B cell (primary cell): ENCODE measurements around the gene CFAP77. TPM values are rescaled to one million over a fixed set of nuclear protein-coding genes. Genes with fewer than 3 reads are reported as not detected.

Experiments
- ATAC-seq: fragments of 200-7000 bp; cut with Tn5 transposase; one replicate; pipeline ENCODE4 v1.10.0; 2021; ENCODE audit warnings: low read depth, mild to moderate bottlenecking, moderate number of reproducible peaks, moderate library complexity
- CTCF ChIA-PET: fragments of 350-600 bp; sonication (Branson Sonifier 250); formaldehyde crosslinking; loops from one replicate; lab custom pipeline; 2021; ENCODE audit warnings: antibody characterized with exemption, inconsistent platforms; lab: Charles Lee
- POLR2A ChIA-PET: fragments of 350-600 bp; sonication (Branson Sonifier 250); formaldehyde crosslinking; loops from one replicate; lab custom pipeline; 2021; ENCODE audit warnings: antibody characterized with exemption; lab: Charles Lee
- DNase-seq: peaks from one replicate; pipeline ENCODE4 v3.0.0; 2013
- H2AFZ ChIP-seq: 2 replicates; pipeline ENCODE4 v1.6.1; 2012; ENCODE audit warnings: mild to moderate bottlenecking, low read depth, low read length; ENCODE audit not compliant: insufficient read depth, poor library complexity, severe bottlenecking
- H3K27ac ChIP-seq, 2 donors: 1 replicate in 1 of 2; 2 replicates in 1 of 2; pipeline ENCODE4 v1.5.1; 2012 to 2013; ENCODE audit warnings: low read length in 2 of 2, mild to moderate bottlenecking in 2 of 2, moderate library complexity in 1 of 2
- H3K27me3 ChIP-seq, 4 experiments: fragments of 200-600 bp in 1 of 4; sonication (generic) in 1 of 4; replicated peaks in 1 of 4; 1 replicate in 2 of 4; 2 replicates in 2 of 4; pipeline versions ENCODE4 v1.6.1 to v1.7.0; 2013 to 2016; ENCODE audit warnings: low read length in 3 of 4, mild to moderate bottlenecking in 2 of 4, mixed read lengths in 1 of 4, moderate library complexity in 1 of 4; ENCODE audit not compliant: insufficient read depth in 4 of 4, control insufficient read depth in 3 of 4; ENCODE audit errors: control extremely low read depth in 1 of 4
- H3K36me3 ChIP-seq, 2 experiments: replicated peaks in 1 of 2; 1 replicate in 1 of 2; 2 replicates in 1 of 2; pipeline versions ENCODE4 v1.6.1 to v1.7.1; 2013; ENCODE audit warnings: low read length in 1 of 2; ENCODE audit not compliant: insufficient read depth in 2 of 2, control insufficient read depth in 1 of 2; ENCODE audit errors: control extremely low read depth in 1 of 2, extremely low read depth in 1 of 2
- H3K4me1 ChIP-seq, 2 donors: fragments of 200-600 bp in 1 of 2; sonication (generic) in 1 of 2; 1 replicate in 1 of 2; 2 replicates in 1 of 2; pipeline versions ENCODE4 v1.5.1 to v1.6.1; 2013 to 2017; ENCODE audit warnings: low read length in 2 of 2; ENCODE audit not compliant: control insufficient read depth in 2 of 2, insufficient read depth in 2 of 2
- H3K4me2 ChIP-seq: replicated peaks from 2 replicates; pipeline ENCODE3; 2012; ENCODE audit warnings: mild to moderate bottlenecking, low read depth, low read length; ENCODE audit not compliant: poor library complexity, severe bottlenecking
- H3K4me3 ChIP-seq, 5 experiments: fragments of 200-600 bp in 1 of 5; sonication (generic) in 1 of 5; 1 replicate in 3 of 5; 2 replicates in 2 of 5; pipeline versions ENCODE4 v1.5.1 to v1.7.0; 2011 to 2016; ENCODE audit warnings: low read length in 4 of 5, mild to moderate bottlenecking in 4 of 5, low read depth in 2 of 5, control low read depth in 1 of 5, moderate library complexity in 1 of 5; ENCODE audit not compliant: insufficient read depth in 1 of 5; ENCODE audit errors: control extremely low read depth in 1 of 5, extremely low read depth in 1 of 5
- H3K79me2 ChIP-seq: fragments of 200-600 bp; sonication (generic); one replicate; pipeline ENCODE4 v1.6.0; 2016; ENCODE audit warnings: low read length; ENCODE audit not compliant: control insufficient read depth, insufficient read depth
- H3K9ac ChIP-seq: fragments of 200-600 bp; sonication (generic); 2 replicates; pipeline ENCODE4 v1.6.1; 2017; ENCODE audit warnings: mild to moderate bottlenecking, low read length, moderate library complexity
- H3K9me3 ChIP-seq, 3 donors: one replicate each; pipeline versions ENCODE4 v1.6.1 to v1.7.1; 2013; ENCODE audit warnings: low read length in 2 of 3; ENCODE audit not compliant: control insufficient read depth in 2 of 3, insufficient read depth in 1 of 3; ENCODE audit errors: control extremely low read depth in 1 of 3
- H4K20me1 ChIP-seq: 2 replicates; pipeline ENCODE4 v1.6.0; 2012; ENCODE audit warnings: mild to moderate bottlenecking, low read length; ENCODE audit not compliant: insufficient read depth, control insufficient read depth, poor library complexity, severe bottlenecking
- H3K27ac Mint-ChIP-seq: one replicate; pipeline ENCODE4 v1.8.0; 2021; ENCODE audit warnings: mixed read lengths
- H3K27me3 Mint-ChIP-seq: one replicate; pipeline ENCODE4 v1.8.0; 2021; ENCODE audit warnings: mixed read lengths
- H3K4me1 Mint-ChIP-seq: one replicate; pipeline ENCODE4 v1.8.0; 2021; ENCODE audit warnings: mixed read lengths
- H3K4me3 Mint-ChIP-seq: one replicate; pipeline ENCODE4 v1.8.0; 2021; ENCODE audit warnings: mixed read lengths
- H3K9me3 Mint-ChIP-seq: one replicate; pipeline ENCODE4 v1.8.0; 2022; ENCODE audit warnings: mixed read lengths; ENCODE audit not compliant: insufficient read depth
- CTCF ChIP-seq: fragments of 200-600 bp; IDR thresholded peaks from one replicate; pipeline ENCODE4 v1.8.0; 2022; ENCODE audit warnings: antibody characterized with exemption, mild to moderate bottlenecking
- WGBS: methylation state at CpG from one replicate; pipeline ENCODE4 v1.1.5; 2013; ENCODE audit warnings: missing lambda C conversion rate; ENCODE audit not compliant: insufficient coverage; 5-methylcytosine and 5-hydroxymethylcytosine counted together
- intact Hi-C: fragments of 100-400 bp; cut with micrococcal nuclease; formaldehyde crosslinking; loops from one replicate; pipeline ENCODE4 v1.10.0; 2022
- polyA plus RNA-seq: library from polyadenylated mRNA; depleted of rRNA; stranded (reverse); fragments of >200 nt; gene quantifications from 2 replicates; pipeline ENCODE4 v1.2.3, GENCODE V29; 2012
- total RNA-seq, 2 donors: library from RNA; stranded (reverse); fragments of 120-200 nt in 1 of 2; gene quantifications; 1 replicate in 1 of 2; 2 replicates in 1 of 2; pipeline versions ENCODE4 v1.2.3 to v1.2.4, GENCODE V29; 2013 to 2022

The CFAP77 gene
- total and polyA plus RNA-seq, 2 donors (not counting 1 experiment from before 2014, with no cell fraction given): not detected

- peak; percentile 80 for DNase-seq
Measured at GRCh38 chr9:132585954-132586829, 176.2 kb downstream of the CFAP77 start.

More at GRCh38 chr9:132585954-132586829, 176.2 kb downstream of the CFAP77 start:
- Histone ChIP-seq H3K36me3 (no peaks in the 10 kb centered on the region), H3K4me2 (peak overlapping the region; percentile 54), H3K27me3 (peaks cover 2 to 93% (median 65%) of the 10 kb centered on the region in 4 experiments), H2AFZ (no peak overlapping the region), H4K20me1 (peaks cover 6% of the 10 kb centered on the region), H3K4me3 (peak overlapping the region in 1 of 5 experiments; percentile 10), H3K9me3 (peaks cover 0 to 67% (median 0%) of the 10 kb centered on the region in 3 donors), H3K9ac (no peak overlapping the region), H3K27ac (no peak overlapping the region), H3K79me2 (no peaks in the 10 kb centered on the region), H3K4me1 (peaks cover 34 to 48% of the 10 kb centered on the region in 2 donors)
- Mint-ChIP-seq H3K27me3 (peaks cover 49% of the 10 kb centered on the region), H3K4me1 (peaks cover 27% of the 10 kb centered on the region), H3K9me3 (no peaks in the 10 kb centered on the region), H3K27ac (peak overlapping the region; percentile 17), H3K4me3 (peak overlapping the region; percentile 74)
- intact Hi-C loops: no loop called here
- TF ChIP-seq CTCF: no peak
- peak; percentile 34 for ATAC-seq
- WGBS: 11% methylated on average over 37 of the region's 42 CpGs
- ChIA-PET POLR2A (no interaction called here), CTCF (no interaction called here)
